Embryonic facial prominence (tissue), 1 donor: Measurements from ENCODE around the gene ARHGAP29.

Source experiments
- DNase-seq: peaks from one replicate; pipeline ENCODE4 v3.0.0-alpha.2; 2016; ENCODE audit errors: extremely low spot score

The ARHGAP29 gene

DNA sequence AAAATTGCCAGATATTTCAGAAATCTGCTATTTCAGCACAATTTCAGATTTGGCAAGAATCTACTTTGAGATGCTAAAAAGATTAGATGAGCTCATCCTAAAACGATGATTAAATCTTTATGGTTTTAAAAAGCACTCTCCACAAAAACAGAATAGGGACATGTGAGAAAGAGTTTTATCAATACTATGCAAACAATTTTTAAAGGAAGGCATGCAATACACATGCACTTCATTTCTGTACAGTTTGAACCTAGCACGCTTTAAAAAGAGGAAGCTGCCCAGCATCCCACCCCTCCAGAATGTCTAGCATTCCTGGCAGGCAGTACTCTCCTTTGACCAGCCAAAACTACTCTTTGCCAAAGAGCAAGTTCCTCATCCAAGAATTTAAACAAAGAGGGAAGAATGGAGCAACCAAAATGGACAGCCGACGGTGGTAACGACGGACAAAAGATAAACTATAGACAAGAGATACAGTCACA is 1.3 kb downstream of the ARHGAP29 start:
- no peak for DNase-seq

DNA sequence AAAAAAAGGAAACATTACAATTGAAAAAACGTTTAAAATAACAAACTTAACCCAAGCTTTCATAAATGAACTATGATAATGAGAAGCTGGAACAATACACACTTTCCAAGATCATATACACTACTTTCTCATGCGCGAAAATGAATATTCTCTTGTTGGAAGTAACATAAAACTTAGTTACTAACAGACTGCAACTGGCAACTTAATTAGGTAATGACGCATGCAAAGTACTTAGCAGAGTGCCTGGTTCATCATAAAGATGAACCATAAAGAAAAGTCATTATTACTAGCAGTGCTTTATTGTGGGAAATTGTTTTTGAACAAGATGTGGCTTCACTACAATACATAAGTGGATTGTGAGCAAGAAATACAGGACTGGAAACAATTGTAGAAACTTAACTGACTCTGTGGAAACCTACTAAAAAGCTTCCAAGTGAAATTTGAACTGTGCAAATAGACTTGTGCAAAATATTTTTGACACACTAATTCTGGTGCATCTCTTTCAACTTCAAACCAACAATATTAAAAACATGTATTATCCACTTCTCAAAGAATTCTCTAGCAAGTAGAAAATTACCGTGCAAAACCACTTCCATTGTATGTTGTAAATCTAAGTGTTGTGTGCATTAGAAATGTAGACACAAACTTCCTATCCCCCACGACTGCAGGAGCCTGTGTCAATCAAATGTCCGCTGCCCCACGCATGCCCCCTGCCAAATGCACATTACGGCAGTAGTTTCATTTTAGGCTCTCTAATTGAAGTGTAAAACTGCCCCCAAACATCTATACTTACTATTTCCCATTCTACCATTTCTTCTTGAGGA is 2.0 kb downstream of the ARHGAP29 start:
- DNase-seq, result no peak

DNA sequence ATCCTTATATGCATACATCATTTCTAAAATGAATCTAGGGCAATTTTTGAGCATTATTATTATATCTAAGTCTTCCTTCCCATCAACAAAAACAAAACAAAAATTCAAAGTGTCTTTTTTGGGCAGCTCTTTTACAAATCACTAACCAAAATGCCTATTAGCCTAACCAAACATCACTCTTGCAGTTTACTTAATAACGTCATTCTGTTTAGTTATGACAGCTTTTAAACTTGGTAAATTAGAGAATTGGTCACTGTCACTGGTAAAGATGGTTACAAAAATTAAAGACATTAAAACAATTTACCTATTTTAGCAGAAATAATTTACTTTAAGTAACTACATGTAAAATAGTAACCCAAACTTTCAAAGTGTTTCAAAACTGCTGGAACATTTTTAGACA is 2.8 kb downstream of the ARHGAP29 start:
- no peak for DNase-seq

DNA sequence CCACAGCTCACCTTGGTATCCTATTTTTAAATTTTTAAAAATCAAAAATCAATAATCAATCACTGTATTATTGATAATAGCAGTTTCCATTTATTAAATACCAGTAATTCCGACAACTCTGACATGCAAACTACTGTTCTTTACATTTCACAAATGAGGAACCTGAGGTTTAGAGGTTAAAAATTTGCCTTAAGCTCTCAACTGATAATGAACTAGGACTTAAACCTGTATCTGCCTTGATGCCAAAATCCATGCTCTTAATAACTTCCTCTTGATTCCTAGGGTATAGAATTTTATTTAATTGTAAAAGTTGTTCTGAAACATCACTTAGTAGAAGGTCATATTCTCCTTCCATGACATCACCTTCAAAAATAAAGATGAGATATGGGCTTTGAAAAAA is 5.6 kb downstream of the ARHGAP29 start:
- DNase-seq, result no peak

DNA sequence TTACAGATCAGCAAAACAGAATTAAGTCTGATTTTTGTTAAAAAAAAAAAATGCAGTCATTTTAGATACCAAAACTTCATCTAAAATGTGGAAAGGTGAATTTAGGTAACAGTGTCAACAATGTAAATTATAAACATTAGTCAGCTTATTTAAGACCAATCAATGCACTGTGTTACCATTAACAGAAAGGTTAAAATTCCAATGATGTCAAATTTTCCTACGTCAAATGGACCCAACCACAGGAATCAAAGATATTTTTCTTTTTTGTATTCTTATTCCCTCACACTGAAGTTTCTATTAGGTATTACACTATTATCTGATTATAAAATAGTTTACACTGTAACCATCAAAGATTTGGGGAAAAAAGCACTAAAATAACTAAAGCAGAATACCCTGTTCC is 6.5 kb downstream of the ARHGAP29 start:
- DNase-seq, result no peak

DNA sequence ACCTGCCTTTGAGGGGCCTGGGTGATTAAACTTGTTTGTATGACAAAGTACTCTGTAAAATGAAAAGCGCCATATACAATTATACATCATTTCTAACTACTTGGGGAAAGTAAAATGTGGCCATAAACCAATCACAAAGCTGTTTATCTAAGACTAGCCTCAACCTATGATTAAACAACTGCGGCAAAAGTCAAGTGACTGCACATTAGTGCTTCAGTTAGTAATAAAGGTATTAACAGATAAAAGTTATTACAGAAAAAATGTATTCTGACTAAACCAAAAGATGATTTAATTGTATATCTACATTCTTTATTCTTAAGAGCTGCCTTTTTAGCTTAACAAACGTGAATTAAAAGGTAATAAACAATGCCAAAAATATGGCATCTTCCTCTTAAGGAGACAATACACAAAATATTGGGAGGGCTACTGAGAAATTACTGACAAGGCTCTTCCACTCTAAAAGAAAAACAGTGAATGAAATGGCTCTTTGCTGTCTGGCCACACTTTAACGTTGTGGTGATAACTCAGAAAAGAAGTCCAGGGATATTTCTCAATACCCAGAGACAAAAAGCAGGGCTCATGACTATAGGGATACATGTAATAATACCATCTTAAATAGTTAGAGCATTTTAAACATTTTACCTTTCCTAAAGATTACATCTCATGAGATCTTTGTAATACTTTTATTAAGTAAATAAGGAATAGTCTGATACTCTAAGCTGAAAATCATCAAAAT is 8.6 kb downstream of the ARHGAP29 start:
- DNase-seq, result no peak

DNA sequence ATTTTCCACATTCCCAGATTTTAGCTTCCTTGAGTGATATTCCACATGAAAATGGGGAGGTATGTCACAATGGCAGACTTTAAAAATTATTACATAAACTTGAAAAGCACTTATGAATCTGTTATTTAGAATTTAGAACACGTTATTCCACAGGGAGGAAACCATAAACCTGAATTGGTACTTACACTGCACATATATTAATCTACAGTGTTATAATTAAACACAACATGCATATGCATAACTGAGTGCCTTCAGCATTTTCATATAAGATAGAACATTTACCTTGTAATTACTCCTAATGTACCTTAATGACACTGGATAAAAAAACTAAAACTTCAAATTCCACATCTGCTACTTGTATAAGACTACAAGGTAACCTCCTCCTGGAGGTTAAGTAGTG is 9.8 kb downstream of the ARHGAP29 start:
- no peak for DNase-seq

DNA sequence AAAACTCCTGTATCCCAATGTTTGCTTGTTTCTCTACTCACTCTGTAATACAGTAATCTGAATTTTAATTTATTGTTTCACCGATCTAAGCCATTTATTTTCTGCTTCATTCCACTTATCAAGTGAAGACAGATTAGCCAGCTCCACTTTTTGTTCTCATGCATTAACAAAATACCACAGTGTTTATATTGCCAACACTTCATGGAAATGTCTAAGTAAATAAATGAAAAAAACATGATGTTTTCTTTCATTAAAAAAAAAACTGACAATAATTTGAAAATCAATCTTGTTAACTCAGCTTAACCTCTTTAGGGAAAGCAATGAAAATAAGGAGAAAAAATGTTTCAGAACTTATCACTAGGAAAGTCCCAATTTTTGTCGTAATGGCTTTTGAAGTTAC is 11.5 kb downstream of the ARHGAP29 start:
- no peak for DNase-seq

DNA sequence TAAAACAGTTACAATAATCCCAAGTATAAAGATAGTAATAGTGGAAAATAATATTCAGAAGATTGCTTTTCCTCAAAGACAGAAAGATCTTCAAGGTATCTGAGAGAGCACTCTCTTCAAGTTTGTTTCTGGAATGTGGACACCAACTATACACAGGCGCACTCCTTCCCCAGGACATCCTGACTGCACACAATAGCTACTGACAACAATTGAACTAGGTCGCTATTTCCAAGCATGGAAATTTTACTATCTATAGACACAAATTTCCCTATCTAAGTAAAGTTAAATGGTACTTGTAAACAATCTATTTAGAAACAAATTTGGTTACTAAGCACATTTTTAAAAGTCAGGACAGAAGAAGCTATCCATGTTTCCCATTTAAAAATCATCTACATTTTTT is 19.1 kb downstream of the ARHGAP29 start:
- DNase-seq, result no peak

DNA sequence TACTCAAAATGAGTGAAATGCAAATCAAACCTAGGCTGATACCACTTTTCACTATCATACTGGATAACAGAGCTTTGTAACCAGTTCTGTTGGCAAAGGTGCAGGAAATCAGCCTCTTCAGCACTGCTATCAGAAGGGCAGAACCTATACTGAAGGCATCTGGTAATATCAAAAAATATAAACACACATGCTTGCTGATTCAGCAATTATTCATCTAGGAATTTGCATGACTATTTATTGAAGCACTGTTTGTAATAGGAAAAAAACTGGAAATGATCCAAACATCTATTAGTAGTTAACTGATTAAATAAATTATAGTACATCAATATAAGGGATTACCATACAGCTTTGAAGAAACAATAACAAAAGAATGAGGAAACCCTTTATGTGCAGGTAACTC is 21.4 kb downstream of the ARHGAP29 start:
- no peak for DNase-seq

DNA sequence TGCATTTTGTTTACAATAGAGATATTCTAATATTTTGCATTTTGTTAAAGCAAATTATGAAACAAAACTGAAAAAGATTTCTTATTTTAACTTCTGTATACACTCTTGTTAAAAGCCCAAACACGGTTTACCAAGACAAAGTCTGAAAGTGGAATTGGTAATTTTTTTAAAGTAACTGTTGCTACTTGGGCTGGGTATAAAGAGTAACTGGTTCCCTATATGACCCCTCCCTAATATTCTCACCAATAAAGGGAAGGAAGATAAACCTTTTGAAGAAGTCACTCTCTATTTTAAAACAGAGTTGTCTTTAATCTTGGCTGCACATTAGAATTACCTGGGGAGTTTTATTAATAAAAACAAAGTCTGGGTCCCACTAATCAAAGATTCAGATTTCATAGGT is 27.4 kb downstream of the ARHGAP29 start:
- DNase-seq, result no peak

DNA sequence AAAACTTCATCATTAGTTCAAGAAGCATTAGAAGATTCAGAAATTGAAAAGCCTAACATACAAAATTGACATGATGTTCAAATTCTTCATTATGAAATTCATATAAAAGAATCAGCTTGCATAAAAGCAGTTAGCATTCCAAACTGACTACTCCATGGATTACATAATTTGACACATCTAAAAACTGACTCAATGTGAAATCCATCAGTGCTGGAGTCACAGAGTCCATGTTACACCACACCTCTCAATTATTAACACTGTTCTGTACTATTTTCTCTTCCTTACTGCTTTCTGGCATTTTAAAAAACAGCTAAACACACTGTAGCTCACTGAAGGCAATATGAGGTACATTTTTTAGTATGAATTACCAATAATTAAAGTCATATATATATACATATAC is 28.0 kb downstream of the ARHGAP29 start:
- DNase-seq, result no peak

DNA sequence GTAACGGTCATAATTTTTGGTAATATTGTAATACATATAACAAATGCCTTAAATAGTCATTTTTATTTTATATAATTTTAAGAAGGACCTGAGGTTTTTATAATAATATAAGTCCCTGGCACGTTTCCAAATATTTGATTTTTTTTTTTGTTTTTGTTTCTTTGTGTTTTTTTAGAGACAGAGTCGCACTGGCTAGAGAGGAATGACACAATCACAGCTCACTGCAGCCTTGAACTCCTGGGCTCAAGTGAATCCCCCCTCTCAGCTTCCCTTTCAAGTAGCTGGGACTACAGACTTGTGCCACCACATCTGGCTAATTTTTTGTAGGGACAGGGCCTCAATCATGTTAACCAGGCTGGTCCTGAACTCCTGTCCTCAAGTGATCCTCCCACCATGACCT is 29.7 kb downstream of the ARHGAP29 start:
- DNase-seq, result no peak

DNA sequence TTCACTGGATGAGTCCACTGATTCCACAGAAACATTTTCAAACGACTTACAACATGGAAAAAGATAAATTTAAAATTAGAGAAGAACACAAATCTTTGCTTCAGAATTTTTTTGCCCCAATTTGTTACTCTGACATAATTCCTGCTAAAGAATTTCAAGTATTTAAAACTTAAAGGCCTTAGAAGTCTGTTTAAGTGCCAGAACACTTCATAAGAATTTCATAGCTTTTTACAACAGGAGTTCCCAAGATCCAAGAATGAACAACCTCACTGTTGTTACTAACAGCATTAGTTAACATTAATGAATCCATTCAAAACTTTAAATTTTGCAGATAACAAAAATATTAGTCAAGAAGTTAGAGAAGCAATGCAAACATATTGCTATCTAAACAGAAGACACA is 31.7 kb downstream of the ARHGAP29 start:
- DNase-seq, result no peak

DNA sequence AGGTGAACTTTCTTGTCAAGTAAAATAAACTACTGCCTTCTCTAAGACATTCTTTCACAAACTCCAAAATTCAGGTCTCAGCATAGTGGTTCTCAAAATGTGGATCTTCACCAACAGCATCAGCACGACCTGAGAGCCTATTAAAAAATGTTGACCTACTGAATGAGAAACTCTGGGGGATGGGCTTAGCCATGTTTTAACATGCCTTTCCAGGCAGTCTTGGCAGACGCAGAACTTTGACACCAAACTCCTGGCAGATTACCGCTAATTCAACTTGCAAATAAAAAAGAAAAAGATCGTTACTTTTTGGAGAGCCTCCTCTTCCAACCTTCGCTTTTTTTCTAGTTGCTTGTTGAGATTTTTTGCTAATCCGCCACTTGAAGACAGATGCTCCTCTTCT is 35.1 kb downstream of the ARHGAP29 start:
- DNase-seq, result no peak

DNA sequence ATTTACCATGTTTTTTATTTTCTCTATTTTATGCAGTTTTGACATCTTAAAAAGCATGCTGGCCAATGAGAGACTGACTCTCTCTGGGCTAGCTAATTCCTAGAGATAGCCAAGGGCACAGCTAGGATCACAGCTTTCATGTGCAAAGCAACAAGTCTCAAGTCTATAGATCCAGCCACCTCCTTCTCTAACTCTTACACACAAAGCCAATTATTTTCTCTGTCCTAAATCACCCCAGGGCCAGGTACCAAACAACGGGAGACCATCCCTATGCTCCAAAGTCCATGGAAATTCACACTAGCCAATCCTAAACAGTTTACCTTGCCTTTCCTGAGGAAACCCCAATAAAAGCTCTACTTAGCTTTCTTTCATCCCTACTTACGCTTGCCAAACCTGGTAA is 38.0 kb downstream of the ARHGAP29 start:
- DNase-seq, result no peak

DNA sequence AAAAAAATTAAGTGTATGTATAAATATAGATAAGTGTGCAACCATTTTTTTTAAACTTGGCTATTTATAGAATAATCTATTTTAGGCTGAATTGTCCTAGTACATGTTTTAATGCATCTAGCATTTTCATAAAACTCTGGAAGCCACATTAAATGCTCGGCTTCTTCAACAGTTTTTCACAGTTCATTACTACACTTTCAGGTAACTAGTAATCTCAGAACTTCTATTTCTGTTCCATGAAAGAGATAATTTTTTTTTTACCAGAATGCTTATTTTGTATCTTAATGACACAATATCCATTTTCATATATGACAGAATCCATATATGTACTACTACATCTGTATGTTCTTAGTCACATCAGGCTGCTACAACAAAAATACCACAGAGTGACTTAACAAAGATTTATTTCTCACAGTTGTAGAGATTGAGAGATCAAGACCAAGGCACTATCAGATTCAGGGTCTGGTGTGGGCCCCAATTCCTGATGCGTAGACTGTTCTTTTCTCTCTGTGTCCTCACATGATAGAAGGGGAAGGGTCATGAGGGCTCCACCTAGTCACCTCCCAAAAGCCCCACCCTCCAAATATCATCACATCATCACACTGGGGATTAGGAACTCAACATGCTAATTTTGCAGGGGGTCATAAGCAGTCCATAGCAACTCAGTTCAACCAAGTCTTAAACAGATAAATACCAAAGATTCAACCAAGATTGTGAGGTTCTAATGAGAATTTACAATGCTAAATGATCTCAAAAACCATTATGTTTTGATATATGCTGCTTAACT is 43.1 kb downstream of the ARHGAP29 start:
- DNase-seq, result no peak

DNA sequence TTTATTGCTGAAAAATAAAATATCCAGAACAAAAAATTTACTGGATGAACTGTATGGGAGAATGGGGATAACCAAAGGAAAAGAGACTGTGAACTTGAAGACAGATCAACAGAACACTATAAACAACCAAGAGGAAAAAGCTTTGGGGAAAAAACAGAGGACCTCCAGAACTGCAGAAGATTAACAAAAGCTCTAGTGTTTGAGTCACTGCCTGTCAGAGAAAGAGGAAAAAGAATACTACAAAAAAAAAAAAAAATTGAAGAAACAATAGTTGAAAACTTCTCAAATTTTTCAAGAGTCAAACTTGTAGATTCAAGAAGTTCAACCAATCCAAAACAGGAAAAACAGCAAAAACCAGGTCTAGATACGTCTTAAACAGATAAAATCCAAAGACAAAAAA is 44.3 kb downstream of the ARHGAP29 start:
- no peak for DNase-seq

DNA sequence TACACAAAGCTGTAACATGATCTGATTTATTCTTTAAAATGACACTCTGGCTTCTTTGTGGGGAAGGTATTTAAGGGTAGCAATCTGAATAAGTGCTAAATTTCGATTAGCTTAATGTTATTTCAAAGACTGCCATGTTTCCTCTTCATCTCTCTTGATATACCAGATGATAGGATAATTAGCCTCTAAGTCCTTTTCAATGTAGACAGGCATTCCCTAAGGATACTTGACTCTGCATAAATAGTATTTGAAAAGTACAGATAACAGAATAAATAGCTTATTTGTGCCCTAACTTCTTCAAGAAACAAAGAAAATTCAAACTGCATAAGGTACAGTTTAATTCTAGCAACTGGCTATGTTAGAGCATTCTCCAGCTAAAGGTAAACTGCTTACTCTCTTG is 46.2 kb downstream of the ARHGAP29 start:
- DNase-seq, result no peak

DNA sequence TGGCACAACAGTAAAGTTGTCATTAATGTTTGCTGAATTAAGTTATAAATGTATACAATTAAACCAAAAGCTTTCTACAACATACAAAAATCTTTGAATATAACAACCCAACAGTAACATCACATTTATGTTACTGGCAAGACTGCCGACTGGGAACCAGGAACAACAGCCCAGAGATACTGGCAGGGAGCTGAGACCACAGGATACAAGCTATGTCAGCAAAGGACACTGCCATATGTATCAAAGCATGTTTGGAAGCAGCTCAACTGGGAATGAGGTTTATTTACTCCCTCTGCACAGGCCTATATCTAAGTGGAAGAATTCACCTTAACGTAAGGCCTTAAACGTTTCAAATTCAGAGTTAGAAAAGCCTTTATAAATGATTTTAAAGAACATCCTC is 50.4 kb downstream of the ARHGAP29 start:
- no peak for DNase-seq

DNA sequence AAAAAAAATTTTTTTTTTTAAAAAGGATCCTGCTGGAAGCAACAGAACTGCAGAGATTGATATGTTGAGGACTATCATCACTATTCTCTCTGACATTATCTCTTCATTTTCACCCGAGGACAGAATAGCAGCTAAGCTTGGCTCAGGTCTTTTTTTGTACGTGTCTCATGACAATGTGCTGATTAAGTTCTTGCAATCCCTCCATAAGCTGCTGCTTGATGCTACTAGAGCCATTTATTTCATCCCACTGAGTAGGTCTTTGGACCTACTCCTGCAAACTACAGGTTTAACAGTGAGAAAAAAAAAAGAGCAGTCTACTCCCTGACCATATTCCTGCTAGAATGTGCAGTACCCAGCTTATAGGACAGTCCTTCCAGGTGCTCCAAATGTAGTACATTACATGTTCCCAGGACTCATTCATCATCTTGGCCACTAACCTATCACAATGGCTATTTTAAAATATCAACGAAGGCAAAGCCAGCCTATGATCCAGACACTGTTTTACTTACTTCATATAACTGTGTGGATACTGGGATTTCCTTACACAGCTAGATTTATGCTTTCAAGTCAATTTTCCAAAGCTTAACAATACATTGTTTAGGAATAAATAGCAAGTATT is 54.1 kb downstream of the ARHGAP29 start:
- DNase-seq, result no peak

DNA sequence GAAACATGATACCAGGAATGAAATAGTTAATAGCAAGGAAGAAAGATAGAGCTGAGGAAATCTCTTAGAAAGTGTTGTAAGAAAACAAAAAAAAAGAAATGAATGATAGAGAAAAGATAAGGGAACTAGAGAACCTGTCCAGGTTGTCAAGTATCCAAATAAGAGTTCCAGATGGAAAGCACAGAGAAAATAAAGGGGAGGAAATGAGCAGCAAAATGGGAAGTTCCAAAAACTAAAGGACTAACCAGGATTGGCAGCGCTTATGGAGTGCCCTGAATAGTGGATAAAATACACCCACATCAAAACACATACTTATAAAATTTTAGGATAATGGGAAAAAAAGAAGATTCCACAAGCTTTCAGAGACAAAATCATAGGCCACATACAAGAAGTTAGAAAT is 55.2 kb downstream of the ARHGAP29 start:
- DNase-seq, result no peak
